Mesendoderm (in vitro differentiated cells): Measurements from ENCODE around the gene GMIP.

Source experiments
- DNase-seq: peaks from one replicate; pipeline ENCODE4 v3.0.0; 2013
- H2AK5ac ChIP-seq: 2 replicates; pipeline ENCODE4 v1.6.1; 2013; ENCODE audit warnings: low read length, inconsistent platforms
- H2BK120ac ChIP-seq: 2 replicates; pipeline ENCODE4 v1.6.1; 2013; ENCODE audit warnings: low read depth, mild to moderate bottlenecking, low read length, moderate library complexity, mixed read lengths
- H2BK15ac ChIP-seq: replicated peaks from 2 replicates; pipeline ENCODE4 v1.6.1; 2013; ENCODE audit warnings: low read depth, mild to moderate bottlenecking, moderate library complexity
- H2BK5ac ChIP-seq: 2 replicates; pipeline ENCODE4 v1.6.1; 2013; ENCODE audit warnings: low read length, inconsistent platforms
- H3K18ac ChIP-seq: 2 replicates; pipeline ENCODE4 v1.6.1; 2013; ENCODE audit warnings: mild to moderate bottlenecking, low read length, mixed read lengths
- H3K23ac ChIP-seq: one replicate; pipeline ENCODE4 v1.6.1; 2013; ENCODE audit warnings: low read length
- H3K27ac ChIP-seq: 2 replicates; pipeline ENCODE4 v1.5.1; 2013; ENCODE audit warnings: low read depth, mild to moderate bottlenecking, inconsistent platforms, low read length, moderate library complexity
- H3K27me3 ChIP-seq: 2 replicates; pipeline ENCODE4 v1.6.1; 2013; ENCODE audit warnings: low read length, control low read depth, mild to moderate bottlenecking, inconsistent platforms; ENCODE audit not compliant: insufficient read depth, poor library complexity
- H3K36me3 ChIP-seq: 2 replicates; pipeline ENCODE4 v1.6.1; 2013; ENCODE audit warnings: low read length, inconsistent platforms; ENCODE audit not compliant: control insufficient read depth, insufficient read depth
- H3K4ac ChIP-seq: one replicate; pipeline ENCODE4 v1.6.1; 2013; ENCODE audit warnings: low read depth, mild to moderate bottlenecking, low read length, moderate library complexity
- H3K4me1 ChIP-seq: 2 replicates; pipeline ENCODE4 v1.6.1; 2013; ENCODE audit warnings: low read depth, low read length, inconsistent platforms; ENCODE audit not compliant: control insufficient read depth
- H3K4me2 ChIP-seq: 2 replicates; pipeline ENCODE4 v1.6.1; 2013; ENCODE audit warnings: low read length
- H3K4me3 ChIP-seq: 2 replicates; pipeline ENCODE4 v1.5.1; 2013; ENCODE audit warnings: mild to moderate bottlenecking, low read length
- H3K56ac ChIP-seq: one replicate; pipeline ENCODE4 v1.6.1; 2013; ENCODE audit warnings: low read length
- H3K79me1 ChIP-seq: 2 replicates; pipeline ENCODE4 v1.6.1; 2013; ENCODE audit warnings: low read length, inconsistent platforms
- H3K79me2 ChIP-seq: 2 replicates; pipeline ENCODE4 v1.6.1; 2013; ENCODE audit warnings: mild to moderate bottlenecking, low read length; ENCODE audit not compliant: control insufficient read depth, insufficient read depth
- H3K9ac ChIP-seq: 2 replicates; pipeline ENCODE4 v1.6.1; 2013; ENCODE audit warnings: low read length, inconsistent platforms
- H4K5ac ChIP-seq: one replicate; pipeline ENCODE4 v1.6.1; 2013; ENCODE audit warnings: low read length
- H4K8ac ChIP-seq: one replicate; pipeline ENCODE4 v1.6.1; 2013; ENCODE audit warnings: low read depth, mild to moderate bottlenecking, control low read depth, low read length, moderate library complexity
- WGBS: extraction: QIAGEN DNeasy Blood & Tissue Kit; methylation state at CpG from one replicate; pipeline ENCODE4 v1.1.7; 2013; ENCODE audit warnings: low lambda C conversion rate, missing lambda C conversion rate; ENCODE audit not compliant: insufficient coverage; ENCODE audit errors: extremely low coverage; 5-methylcytosine and 5-hydroxymethylcytosine counted together

Gene GMIP

DNA sequence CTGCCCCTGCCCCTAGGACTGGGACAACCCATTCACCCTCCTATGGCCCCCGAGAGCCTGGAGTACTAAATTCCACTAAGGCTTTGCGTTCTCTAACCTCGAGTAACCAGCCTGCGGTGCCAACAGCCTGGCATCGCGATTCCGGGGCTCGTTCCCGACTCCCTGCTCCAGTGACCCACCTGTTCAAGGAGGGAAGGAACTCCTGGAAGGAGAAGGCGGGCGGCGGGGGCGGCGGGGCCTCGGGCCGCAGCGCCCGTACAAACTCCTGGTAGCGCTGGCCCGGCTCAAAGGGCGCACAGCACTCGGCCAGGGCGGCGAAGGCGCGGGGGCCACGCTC, 6.3 kb downstream of the GMIP start:
- H4K8ac ChIP-seq: no peak overlapping the region
- H3K23ac ChIP-seq: no peak overlapping the region
- H4K5ac ChIP-seq: no peak overlapping the region
- H3K56ac ChIP-seq: no peak overlapping the region
- no peak overlapping the region for H2AK5ac ChIP-seq
- H3K79me1 ChIP-seq: no peaks in the 10 kb centered on the region
- H3K27ac ChIP-seq: no peak overlapping the region
- no peak overlapping the region for H3K9ac ChIP-seq
- H2BK120ac ChIP-seq: no peak overlapping the region
- no peak overlapping the region for H3K4me3 ChIP-seq
- no peak for DNase-seq
- H3K79me2 ChIP-seq: no peaks in the 10 kb centered on the region
- H3K27me3 ChIP-seq: no peaks in the 10 kb centered on the region
- no peak overlapping the region for H3K18ac ChIP-seq
- peaks cover 3% of the 10 kb centered on the region for H3K36me3 ChIP-seq
- H3K4me2 ChIP-seq: no peak overlapping the region
- no peaks in the 10 kb centered on the region for H3K4me1 ChIP-seq
- H3K4ac ChIP-seq: no peak overlapping the region
- H2BK15ac ChIP-seq: no peak overlapping the region
- no CpG with 5 or more reads among the region's 27 CpGs for WGBS
- no peak overlapping the region for H2BK5ac ChIP-seq

DNA sequence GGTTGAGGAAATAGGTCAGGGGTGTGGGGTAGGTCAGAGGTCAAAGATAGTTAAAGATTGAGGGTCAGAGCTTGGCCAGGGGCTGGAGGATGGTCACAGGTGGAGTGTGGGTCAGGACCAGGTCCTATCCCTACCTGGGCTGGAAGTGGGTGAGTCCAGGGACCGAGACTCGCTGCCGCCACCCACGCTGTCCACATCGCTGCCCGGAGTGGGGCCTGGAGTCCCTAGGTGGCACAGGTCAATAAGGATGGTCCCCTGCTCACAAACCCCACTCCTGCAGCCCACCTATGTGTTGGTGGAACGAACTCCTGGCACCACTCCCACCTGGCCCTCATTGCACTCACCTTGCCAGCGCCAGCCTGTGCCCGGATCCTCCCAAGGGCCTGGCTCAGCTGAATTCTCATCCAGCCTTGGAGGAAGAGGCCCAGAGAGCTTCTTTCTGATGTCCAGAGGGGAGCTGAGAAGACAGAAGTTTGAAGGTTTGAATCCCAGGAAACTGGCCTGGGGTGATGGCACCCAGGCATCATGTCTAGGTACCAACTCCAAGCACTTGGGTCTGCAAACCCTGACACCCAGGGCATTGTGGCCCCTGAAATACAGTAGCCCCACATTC, 6.8 kb downstream of the GMIP start:
- Histone ChIP-seq H2BK120ac (no peak overlapping the region), H3K36me3 (peaks cover 3% of the 10 kb centered on the region), H4K5ac (no peak overlapping the region), H3K56ac (no peak overlapping the region), H2AK5ac (no peak overlapping the region), H3K4me1 (no peaks in the 10 kb centered on the region), H3K23ac (no peak overlapping the region), H3K79me1 (no peaks in the 10 kb centered on the region), H2BK15ac (no peak overlapping the region), H3K9ac (no peak overlapping the region), H3K27me3 (no peaks in the 10 kb centered on the region), H4K8ac (no peak overlapping the region), H3K4me2 (no peak overlapping the region), H3K79me2 (no peaks in the 10 kb centered on the region), H3K4me3 (no peak overlapping the region), H3K4ac (no peak overlapping the region), H3K27ac (no peak overlapping the region), H2BK5ac (no peak overlapping the region), H3K18ac (no peak overlapping the region)
- DNase-seq: no peak
- no CpG with 5 or more reads among the region's 9 CpGs for WGBS

DNA sequence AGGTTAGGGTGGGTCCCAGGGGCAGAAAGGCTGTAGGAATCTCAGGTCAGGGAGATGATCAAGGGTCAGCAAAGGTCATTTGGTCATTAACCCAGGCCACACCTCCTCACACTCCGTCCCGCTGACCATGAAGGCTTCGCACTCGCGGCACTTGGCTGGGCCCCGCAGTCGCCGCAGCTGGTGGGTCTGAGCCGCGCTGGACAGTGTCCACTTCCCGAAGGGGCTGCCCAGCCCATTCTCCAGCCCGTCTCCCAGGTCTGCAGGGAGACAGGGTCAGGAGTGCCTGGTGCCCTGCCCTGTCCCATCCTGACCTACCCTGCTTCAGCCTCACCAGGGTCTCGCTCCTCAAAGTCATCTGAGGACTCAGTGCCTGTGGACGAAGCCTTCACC, 8.1 kb downstream of the GMIP start:
- Histone ChIP-seq H4K5ac (no peak overlapping the region), H3K4ac (no peak overlapping the region), H3K79me1 (no peaks in the 10 kb centered on the region), H3K4me3 (no peak overlapping the region), H2BK5ac (no peak overlapping the region), H3K4me1 (no peaks in the 10 kb centered on the region), H3K4me2 (no peak overlapping the region), H3K27me3 (no peaks in the 10 kb centered on the region), H2BK15ac (no peak overlapping the region), H3K9ac (no peak overlapping the region), H3K18ac (no peak overlapping the region), H3K23ac (no peak overlapping the region), H3K56ac (no peak overlapping the region), H2BK120ac (no peak overlapping the region), H3K27ac (no peak overlapping the region), H3K36me3 (peaks cover 3% of the 10 kb centered on the region), H4K8ac (no peak overlapping the region), H2AK5ac (no peak overlapping the region), H3K79me2 (no peaks in the 10 kb centered on the region)
- no peak for DNase-seq
- WGBS: no CpG with 5 or more reads among the region's 14 CpGs

DNA sequence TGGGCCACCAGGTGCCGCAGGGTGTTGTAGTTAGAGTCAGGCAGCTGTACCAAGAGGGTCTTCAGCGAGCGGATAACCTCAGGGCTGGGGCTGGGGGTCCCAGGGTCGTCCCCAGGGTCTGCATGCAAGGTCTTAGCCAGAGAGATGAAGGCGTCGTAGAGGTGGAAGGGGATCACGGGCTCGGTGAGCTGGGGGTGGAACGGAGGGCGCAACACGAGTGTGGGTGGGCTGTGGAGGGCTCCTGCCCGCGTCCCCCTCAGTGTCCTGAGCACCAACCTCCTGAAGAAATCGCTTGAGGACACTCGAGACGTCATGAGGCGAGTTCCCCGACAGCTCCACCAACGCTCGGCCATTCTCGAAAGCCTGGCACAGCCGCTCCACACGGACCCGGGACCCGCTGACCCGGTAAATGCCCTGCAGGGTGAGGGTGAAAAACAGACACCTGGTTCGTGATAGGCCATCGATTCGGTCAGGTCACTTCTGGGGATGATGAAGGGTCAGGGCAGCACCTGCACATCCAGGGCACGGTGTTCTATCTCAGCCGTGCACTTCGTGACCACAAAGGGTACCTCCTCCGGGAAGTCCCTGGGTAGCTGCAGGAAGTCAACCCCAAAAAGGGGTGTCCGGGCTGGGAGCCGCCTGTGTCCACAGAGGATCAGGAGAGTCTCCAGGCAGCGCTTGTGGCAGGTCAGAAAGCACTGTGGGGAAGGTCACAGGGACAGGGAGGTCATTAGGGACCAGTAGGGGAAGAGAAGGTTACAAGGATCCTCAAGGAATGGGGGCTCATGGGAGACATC, 8.7 kb downstream of the GMIP start:
- H4K8ac ChIP-seq: no peak overlapping the region
- WGBS: no CpG with 5 or more reads among the region's 36 CpGs
- no peak overlapping the region for H2BK5ac ChIP-seq
- peaks cover 3% of the 10 kb centered on the region for H3K36me3 ChIP-seq
- H3K9ac ChIP-seq: no peak overlapping the region
- no peak overlapping the region for H3K23ac ChIP-seq
- no peaks in the 10 kb centered on the region for H3K79me1 ChIP-seq
- no peaks in the 10 kb centered on the region for H3K79me2 ChIP-seq
- no peak overlapping the region for H3K4me2 ChIP-seq
- H3K56ac ChIP-seq: no peak overlapping the region
- no peak overlapping the region for H2AK5ac ChIP-seq
- no peaks in the 10 kb centered on the region for H3K27me3 ChIP-seq
- H2BK120ac ChIP-seq: no peak overlapping the region
- H3K4ac ChIP-seq: no peak overlapping the region
- no peak overlapping the region for H3K4me3 ChIP-seq
- H4K5ac ChIP-seq: no peak overlapping the region
- no peak for DNase-seq
- no peaks in the 10 kb centered on the region for H3K4me1 ChIP-seq
- H3K27ac ChIP-seq: no peak overlapping the region
- H2BK15ac ChIP-seq: no peak overlapping the region
- H3K18ac ChIP-seq: no peak overlapping the region

DNA sequence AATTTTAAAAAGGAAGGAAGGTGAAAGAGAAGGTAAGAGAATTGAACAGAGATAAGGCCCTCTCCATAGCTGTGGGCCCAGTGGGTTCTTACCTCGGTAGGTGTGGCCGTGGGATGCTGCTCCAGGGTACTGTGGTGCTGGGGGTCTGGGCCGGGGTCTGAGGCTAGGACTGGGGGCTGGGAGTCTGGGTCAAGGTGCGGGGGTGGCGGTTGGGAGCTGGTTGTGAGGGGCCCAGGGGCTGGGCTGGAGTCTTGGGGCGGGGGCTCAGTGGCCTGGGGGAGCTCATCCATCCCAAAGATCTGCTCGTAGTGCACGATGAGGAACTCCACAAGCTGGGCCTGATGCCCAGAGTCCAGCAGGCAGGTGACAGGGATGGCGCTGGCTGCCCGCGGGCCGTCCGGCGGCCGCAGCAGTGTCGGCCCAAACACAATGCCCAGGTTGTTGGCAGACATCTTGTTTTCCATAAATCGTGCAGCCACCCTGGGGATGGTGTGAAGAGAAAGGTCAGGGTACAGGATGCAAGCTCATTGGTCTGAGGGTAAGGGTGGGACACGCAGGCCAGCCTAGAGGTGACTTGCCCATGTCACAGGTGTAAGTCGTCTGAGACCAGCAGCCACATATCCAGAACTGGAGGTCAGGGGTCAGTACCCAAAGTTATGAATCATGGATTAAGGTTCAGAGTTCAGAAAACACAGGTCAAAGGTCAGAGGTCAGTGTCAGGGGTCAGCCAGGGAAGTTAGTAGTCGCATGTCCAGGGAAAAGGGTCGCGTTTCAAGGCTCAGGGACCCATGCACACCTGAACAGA, 9.5 kb downstream of the GMIP start:
- Histone ChIP-seq H3K9ac (no peak overlapping the region), H2BK15ac (no peak overlapping the region), H3K4me1 (no peaks in the 10 kb centered on the region), H3K36me3 (peaks cover 3% of the 10 kb centered on the region), H3K56ac (no peak overlapping the region), H4K5ac (no peak overlapping the region), H2BK5ac (no peak overlapping the region), H3K79me1 (no peaks in the 10 kb centered on the region), H3K27me3 (no peaks in the 10 kb centered on the region), H3K18ac (no peak overlapping the region), H3K4me3 (no peak overlapping the region), H2AK5ac (no peak overlapping the region), H3K23ac (no peak overlapping the region), H3K27ac (no peak overlapping the region), H3K79me2 (no peaks in the 10 kb centered on the region), H3K4me2 (no peak overlapping the region), H2BK120ac (no peak overlapping the region), H4K8ac (no peak overlapping the region), H3K4ac (no peak overlapping the region)
- no peak for DNase-seq
- no CpG with 5 or more reads among the region's 22 CpGs for WGBS
